Neural cell (in vitro differentiated cells): ENCODE data around the gene SLC9A7.

Experiments used
- EP300 ChIP-seq: fragments of 450-650 bp; conservative IDR thresholded peaks from 2 replicates; pipeline ENCODE4 v1.6.1; 2014; ENCODE audit warnings: antibody characterized with exemption, mild to moderate bottlenecking, moderate library complexity; ENCODE audit not compliant: poor library complexity, severe bottlenecking
- EZH2 ChIP-seq: fragments of 200-600, 300-800 bp; shearing (Covaris generic), sonication (generic); IDR thresholded peaks from 2 replicates; pipeline ENCODE4 v1.6.1; 2014; ENCODE audit warnings: antibody characterized with exemption, low read length, borderline replicate concordance, mild to moderate bottlenecking; ENCODE audit not compliant: insufficient read depth, poor library complexity, severe bottlenecking
- MXI1 ChIP-seq: fragments of 450-650 bp; conservative IDR thresholded peaks from 2 replicates; pipeline ENCODE4 v1.6.1; 2014; ENCODE audit warnings: antibody characterized with exemption, mild to moderate bottlenecking; ENCODE audit not compliant: poor library complexity, severe bottlenecking
- POLR2AphosphoS5 ChIP-seq: IDR thresholded peaks from 2 replicates; pipeline ENCODE4 v1.6.1; 2012
- SMC3 ChIP-seq: fragments of 450-650 bp; conservative IDR thresholded peaks from 2 replicates; pipeline ENCODE4 v1.6.1; 2014; ENCODE audit warnings: antibody characterized with exemption, mild to moderate bottlenecking, moderate library complexity; ENCODE audit not compliant: poor library complexity
- TAF1 ChIP-seq: IDR thresholded peaks from 2 replicates; pipeline ENCODE4 v1.6.1; 2012; ENCODE audit warnings: low read depth
- TF ChIP-seq, protein P1 (sequence below): fragments of 450-650 bp; IDR thresholded peaks from 2 replicates; pipeline ENCODE4 v1.5.1; 2014; ENCODE audit warnings: antibody characterized with exemption, mild to moderate bottlenecking, moderate library complexity; ENCODE audit not compliant: poor library complexity, severe bottlenecking
- TF ChIP-seq, protein P2 (sequence below): IDR thresholded peaks from 2 replicates; pipeline ENCODE4 v1.6.1; 2012; ENCODE audit warnings: borderline replicate concordance

DNA sequence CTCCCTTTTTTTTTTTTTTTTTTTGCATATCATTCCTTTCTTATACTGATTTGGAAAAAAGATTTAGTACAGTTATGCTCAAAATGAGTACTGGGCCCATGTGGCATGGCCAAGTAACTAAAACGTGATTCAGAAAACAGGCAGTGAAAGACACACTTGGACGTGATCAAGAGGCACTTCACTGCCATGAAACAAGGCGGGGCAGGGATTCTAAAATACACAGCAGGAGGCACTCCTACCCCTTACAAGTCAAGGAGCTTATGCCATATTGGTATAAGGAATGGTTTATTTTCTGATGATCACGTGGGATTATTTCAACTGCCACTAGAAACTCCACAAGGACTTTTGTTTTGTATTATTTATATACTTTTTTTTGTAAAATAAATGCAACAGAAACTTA is 113.3 kb downstream of the SLC9A7 start:
- TF ChIP-seq, protein P1, sequence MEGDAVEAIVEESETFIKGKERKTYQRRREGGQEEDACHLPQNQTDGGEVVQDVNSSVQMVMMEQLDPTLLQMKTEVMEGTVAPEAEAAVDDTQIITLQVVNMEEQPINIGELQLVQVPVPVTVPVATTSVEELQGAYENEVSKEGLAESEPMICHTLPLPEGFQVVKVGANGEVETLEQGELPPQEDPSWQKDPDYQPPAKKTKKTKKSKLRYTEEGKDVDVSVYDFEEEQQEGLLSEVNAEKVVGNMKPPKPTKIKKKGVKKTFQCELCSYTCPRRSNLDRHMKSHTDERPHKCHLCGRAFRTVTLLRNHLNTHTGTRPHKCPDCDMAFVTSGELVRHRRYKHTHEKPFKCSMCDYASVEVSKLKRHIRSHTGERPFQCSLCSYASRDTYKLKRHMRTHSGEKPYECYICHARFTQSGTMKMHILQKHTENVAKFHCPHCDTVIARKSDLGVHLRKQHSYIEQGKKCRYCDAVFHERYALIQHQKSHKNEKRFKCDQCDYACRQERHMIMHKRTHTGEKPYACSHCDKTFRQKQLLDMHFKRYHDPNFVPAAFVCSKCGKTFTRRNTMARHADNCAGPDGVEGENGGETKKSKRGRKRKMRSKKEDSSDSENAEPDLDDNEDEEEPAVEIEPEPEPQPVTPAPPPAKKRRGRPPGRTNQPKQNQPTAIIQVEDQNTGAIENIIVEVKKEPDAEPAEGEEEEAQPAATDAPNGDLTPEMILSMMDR, result no peak
- no peak for TF ChIP-seq SMC3
- no peak for TF ChIP-seq POLR2AphosphoS5
- no peak for TF ChIP-seq EZH2
- TF ChIP-seq, protein P2, sequence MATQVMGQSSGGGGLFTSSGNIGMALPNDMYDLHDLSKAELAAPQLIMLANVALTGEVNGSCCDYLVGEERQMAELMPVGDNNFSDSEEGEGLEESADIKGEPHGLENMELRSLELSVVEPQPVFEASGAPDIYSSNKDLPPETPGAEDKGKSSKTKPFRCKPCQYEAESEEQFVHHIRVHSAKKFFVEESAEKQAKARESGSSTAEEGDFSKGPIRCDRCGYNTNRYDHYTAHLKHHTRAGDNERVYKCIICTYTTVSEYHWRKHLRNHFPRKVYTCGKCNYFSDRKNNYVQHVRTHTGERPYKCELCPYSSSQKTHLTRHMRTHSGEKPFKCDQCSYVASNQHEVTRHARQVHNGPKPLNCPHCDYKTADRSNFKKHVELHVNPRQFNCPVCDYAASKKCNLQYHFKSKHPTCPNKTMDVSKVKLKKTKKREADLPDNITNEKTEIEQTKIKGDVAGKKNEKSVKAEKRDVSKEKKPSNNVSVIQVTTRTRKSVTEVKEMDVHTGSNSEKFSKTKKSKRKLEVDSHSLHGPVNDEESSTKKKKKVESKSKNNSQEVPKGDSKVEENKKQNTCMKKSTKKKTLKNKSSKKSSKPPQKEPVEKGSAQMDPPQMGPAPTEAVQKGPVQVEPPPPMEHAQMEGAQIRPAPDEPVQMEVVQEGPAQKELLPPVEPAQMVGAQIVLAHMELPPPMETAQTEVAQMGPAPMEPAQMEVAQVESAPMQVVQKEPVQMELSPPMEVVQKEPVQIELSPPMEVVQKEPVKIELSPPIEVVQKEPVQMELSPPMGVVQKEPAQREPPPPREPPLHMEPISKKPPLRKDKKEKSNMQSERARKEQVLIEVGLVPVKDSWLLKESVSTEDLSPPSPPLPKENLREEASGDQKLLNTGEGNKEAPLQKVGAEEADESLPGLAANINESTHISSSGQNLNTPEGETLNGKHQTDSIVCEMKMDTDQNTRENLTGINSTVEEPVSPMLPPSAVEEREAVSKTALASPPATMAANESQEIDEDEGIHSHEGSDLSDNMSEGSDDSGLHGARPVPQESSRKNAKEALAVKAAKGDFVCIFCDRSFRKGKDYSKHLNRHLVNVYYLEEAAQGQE, result no peak
- TF ChIP-seq EP300, result no peak
- TF ChIP-seq MXI1, result no peak
- TF ChIP-seq TAF1, result no peak
